ENCODE measurements around the gene TTC23L.

DNA sequence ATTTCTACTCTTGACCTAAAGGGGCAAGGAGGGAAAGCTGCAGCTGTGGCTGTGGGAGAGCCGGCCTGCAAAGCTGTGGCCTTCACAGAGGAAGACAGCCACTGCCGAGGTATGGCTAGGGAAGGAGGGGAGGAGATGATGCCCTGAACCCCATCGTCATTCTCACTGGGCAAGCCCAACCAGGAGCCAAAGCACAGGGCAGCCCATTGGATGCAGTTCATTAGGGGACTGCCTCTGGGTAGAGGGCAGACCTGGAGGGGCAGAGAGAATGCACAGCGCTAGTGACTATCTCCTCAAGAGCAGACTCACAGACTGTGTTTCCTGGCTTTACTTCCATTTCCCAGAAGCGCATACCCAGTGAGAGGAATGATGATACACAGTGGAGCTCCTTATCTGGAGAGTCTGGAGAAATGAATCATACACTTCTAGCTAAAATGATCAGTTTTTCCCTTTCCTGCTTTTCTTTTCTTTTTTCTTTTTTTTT is 47.2 kb upstream of the TTC23L start:
- no peak for TF ChIP-seq CTCF (IDR thresholded peaks at IDR 0.05)
- TF ChIP-seq POLR2A (IDR thresholded peaks at IDR 0.05): no peak

All from lower leg skin (tissue), 3 donors.